HG02970 (cell line): ENCODE results near the gene ZNF568.

Experiments
- ATAC-seq: cut with Tn5 transposase; IDR thresholded peaks from one replicate; pipeline ENCODE4 v1.9.1; 2021; ENCODE audit warnings: mild to moderate bottlenecking, moderate library complexity, moderate number of reproducible peaks; ENCODE audit not compliant: unreplicated experiment, low FRiP score

Gene ZNF568

GRCh38 chr19:36915992-36916830 is at the start of gene ZNF568, which contains the start of gene ZNF829:
Gene ZNF568, plus strand, starts transcription at chr19:36916332. Its CDS starts 6,439 bp downstream, at chr19:36922771.
Gene ZNF829, minus strand, starts transcription at chr19:36916291. Its CDS starts 1,124 bp downstream, at chr19:36915167.
- ATAC-seq, result peak; percentile 88

GRCh38 chr19:36876993-36877938 is 38.9 kb upstream of the ZNF568 start:
- ATAC-seq, result no peak

DNA sequence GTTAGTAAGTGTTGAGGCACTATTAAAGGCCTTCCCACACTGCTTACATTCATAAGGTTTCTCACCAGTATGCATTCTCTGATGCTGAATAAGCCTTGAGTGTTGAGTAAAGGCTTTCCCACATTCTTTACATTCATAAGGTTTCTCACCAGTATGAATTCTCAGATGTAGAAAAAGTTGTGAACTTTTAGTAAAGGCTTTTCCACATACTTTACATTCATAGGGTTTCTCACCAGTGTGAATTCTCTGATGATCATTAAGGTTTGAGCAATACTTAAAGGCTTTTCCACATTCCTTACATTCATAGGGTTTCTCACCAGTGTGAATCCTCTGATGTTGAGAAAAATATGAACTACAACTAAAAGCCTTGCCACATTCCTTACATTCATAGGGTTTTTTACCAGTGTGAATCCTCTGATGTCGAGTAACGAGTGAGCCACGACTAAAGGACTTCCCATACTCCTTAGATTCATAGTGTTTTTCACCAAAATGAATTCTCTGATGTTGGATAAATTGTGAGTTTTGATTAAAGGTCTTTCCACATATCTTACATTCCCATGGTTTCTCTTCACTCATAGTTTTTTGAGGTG is 24.3 kb upstream of the ZNF568 start:
- ATAC-seq, result no peak

- no peak for ATAC-seq
These were observed 21.2 kb upstream of the ZNF568 start for GRCh38 chr19:36894849-36895383.

GRCh38 chr19:36898422-36898821 is 17.7 kb upstream of the ZNF568 start:
- ATAC-seq, result no peak

GRCh38 chr19:36916991-36917390 is 859 bp downstream of the ZNF568 start:
- ATAC-seq, result no peak

- ATAC-seq, result no peak
These were observed 2.0 kb downstream of the ZNF568 start for GRCh38 chr19:36918090-36918489.

DNA sequence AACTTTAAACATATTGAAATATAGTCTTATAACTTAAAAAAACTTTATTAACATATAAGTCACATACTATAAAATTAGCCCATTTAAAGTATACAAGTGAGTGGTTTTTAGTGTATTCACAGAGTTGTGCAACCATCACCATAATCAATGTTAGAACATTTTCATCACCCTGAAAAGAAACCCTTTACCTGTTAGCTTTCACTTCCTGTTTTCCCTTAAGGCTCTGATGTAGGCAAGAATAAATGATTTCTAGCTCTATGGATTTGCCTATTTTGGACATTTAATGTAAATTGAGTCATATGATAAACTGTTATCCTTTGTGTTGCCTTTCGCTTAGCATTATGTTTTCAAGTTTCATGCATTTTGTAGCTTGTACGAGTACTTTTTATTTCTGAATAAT is 15.6 kb downstream of the ZNF568 start:
- ATAC-seq, result no peak

GRCh38 chr19:36939153-36939552 is 23.0 kb downstream of the ZNF568 start:
- no peak for ATAC-seq

DNA sequence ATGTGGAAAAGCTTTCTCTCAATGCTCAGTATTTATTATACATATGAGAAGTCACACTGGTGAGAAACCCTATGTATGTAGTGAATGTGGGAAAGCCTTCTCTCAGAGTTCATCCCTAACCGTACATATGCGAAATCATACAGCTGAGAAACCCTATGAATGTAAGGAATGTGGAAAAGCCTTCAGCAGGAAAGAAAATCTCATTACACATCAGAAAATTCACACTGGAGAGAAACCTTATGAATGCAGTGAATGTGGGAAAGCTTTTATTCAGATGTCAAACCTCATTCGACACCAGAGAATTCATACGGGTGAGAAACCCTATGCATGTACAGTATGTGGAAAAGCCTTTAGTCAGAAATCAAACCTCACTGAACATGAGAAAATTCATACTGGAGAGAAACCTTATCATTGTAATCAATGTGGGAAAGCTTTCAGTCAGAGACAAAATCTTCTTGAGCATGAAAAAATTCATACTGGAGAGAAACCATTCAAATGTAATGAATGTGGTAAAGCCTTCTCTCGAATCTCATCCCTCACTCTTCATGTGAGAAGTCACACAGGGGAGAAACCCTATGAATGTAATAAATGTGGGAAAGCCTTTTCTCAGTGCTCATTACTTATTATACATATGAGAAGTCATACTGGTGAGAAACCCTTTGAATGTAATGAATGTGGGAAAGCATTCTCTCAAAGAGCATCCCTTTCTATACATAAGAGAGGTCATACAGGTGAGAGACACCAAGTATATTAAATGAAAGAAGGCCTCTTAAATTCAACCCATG is 34.4 kb downstream of the ZNF568 start:
- ATAC-seq, result no peak

DNA sequence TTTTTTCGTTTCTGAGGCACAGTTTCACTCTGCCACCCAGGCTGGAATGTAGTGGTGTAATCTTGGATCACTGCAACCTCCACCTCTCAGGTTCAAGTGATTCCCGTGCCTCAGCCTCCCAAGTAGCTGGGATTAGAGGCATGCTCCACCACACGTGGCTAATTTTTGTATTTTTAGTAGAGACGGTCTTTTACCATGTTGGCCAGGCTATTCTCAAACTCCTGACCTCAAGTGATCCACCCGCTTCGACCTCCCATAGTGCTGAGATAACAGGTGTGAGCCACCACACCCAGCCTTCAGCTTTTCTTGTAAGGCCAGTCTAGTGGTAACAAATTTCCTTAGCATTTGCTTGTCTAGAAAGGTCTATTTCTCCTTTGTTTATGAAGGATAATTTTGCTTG is 46.2 kb downstream of the ZNF568 start:
- no peak for ATAC-seq

DNA sequence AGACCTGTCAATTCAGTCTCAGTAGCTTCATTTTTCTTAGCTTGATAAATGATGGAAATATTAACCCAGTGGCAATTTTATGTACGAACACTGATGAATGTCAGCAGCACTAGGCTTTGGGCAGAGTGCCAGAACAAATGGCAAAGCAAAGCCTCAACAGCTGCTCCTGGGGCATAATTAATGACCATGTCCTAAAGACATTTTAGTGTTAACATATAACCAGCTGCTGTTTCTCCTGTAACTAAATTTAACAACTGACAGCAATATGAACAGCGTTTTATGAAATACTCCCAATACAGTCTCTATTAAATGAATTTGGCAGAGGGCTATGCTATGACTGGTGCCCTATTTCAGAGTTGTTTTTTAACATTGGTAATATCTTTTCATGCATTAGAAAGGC is 47.1 kb downstream of the ZNF568 start:
- no peak for ATAC-seq

GRCh38 chr19:36972571-36972970 is 56.4 kb downstream of the ZNF568 start:
- no peak for ATAC-seq

DNA sequence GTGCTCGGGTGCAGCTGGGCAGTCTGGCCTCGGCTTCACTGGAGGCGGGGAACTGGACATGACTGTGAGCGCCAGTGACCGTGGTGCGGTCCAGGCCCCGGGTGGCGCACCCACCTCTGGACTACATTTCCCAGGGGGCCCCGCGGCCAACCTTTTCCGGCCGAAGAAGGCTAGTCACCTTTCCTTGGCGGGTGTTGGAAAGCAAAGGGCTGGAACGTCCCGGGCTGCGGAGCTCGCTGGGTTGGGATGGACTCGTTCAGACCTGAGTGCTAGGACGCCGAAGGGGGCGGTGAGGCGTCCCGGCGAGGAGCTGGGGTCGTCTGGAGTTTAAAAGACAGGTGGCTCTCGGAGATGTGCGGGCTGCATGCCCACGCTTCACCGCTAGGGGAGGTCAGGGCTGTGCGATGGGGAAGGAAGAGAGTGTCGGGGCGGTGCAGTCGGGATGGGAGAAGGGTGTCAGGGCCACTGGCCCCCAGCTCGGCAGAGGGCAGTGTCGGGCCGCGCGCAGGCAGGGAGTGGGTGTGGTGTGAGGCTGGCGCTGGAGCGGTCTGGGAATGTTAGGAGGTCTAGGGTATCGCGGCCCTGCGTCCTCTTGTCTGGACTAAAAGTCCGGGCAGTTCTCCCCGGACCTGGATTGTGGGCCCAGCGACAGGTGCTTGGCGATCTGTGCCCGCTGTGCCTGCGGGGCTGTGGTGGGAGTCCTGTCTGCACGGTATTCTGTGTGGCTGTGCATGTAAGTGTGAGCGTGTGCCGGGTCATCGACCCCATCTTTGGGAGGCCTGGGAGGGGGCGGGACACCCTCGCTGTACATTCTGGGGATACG is 57.1 kb downstream of the ZNF568 start:
- no peak for ATAC-seq

DNA sequence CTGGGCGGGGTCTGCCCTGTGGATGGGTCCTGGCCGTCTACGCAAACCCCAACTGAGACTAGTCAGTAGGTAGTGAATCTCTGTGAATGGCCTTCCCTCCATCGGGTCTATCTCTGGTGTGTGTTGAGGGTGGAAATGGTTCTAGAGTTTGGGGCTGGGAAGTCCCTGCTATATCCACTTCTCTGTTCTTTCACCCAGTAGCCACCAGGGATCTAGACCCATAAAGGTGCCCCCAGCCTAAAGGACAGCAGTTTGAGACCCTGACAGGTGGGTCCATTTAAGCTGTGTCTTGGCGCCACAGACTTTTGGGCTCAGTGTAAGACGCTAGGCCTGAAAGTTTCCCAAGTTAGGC is 57.7 kb downstream of the ZNF568 start:
- no peak for ATAC-seq

- no peak for ATAC-seq
These were observed 70.0 kb downstream of the ZNF568 start for GRCh38 chr19:36986131-36986530.

- no peak for ATAC-seq
These were observed 70.5 kb downstream of the ZNF568 start for GRCh38 chr19:36986601-36987000.

DNA sequence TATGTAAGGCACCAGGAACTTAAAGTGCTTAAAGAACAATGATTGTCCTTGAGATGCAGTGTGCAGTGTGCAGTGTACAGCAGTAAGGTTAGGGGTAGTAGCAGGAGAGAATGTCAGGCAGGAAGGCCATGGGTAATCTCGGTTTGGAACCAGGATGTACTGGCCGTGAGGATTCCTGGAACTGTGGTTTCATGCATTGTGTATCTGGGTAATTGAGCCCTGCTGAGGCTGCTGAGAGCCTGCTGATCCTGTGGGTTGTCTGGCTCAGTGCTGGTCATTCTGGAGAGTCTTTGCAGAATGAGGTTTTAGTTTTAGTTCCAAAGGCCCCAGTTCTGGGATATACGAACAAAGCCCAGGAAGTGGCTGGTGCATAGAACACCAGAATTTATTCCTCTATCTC is 71.0 kb downstream of the ZNF568 start:
- ATAC-seq, result no peak
